Measurements from ENCODE around the gene INTS7. TPM values are rescaled to one million over a fixed set of nuclear protein-coding genes. Genes with fewer than 3 reads are reported as not detected.

INTS7 gene
- total and polyA plus RNA-seq, 9 of the 15 experiments (the other 6 are each of a cell fraction or from before 2014, with no cell fraction given), result 27.3 to 68.4 (median 40.4) TPM

DNA sequence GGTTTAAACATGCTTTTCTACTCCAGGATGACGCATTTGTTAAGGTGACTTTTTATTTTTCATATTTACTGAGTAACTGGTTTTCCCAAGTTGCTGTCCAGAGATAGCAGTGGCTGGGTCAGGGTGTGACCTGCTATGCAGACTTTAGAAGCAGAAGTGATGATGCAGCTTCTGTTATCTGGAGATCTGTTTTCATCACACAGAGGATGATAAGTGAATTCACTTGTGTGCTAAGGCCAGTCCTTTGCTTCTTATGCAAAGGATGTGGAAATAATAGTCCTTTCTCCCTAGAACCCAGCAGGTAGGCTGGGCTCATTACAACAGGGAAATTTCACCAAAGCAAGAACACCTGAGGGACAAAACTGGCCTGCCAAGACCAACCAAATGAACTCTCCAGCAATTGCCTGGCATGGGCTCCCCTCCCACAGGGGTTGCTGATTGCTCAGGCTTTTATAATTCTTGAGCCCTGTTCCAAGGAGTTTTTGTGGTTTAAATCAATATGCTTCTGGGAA is 107.0 kb downstream of the INTS7 start (continued):
- no peak for TF ChIP-seq ZC3H4 (CRISPR knock-in tag; IDR thresholded peaks at IDR 0.05; ENCODE audit: borderline replicate concordance)
- TF ChIP-seq, protein P1, sequence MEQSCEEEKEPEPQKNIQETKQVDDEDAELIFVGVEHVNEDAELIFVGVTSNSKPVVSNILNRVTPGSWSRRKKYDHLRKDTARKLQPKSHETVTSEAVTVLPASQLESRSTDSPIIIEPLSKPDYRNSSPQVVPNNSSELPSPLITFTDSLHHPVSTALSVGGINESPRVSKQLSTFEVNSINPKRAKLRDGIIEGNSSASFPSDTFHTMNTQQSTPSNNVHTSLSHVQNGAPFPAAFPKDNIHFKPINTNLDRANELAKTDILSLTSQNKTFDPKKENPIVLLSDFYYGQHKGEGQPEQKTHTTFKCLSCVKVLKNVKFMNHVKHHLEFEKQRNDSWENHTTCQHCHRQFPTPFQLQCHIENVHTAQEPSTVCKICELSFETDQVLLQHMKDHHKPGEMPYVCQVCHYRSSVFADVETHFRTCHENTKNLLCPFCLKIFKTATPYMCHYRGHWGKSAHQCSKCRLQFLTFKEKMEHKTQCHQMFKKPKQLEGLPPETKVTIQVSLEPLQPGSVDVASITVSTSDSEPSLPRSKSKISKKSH (CRISPR knock-in tag; IDR thresholded peaks at IDR 0.05), result no peak
- peak; percentile 36 for TF ChIP-seq SMAD1 (IDR thresholded peaks at IDR 0.05; ENCODE audit: low read depth, low read length, partially characterized antibody)
- TF ChIP-seq, protein P2, sequence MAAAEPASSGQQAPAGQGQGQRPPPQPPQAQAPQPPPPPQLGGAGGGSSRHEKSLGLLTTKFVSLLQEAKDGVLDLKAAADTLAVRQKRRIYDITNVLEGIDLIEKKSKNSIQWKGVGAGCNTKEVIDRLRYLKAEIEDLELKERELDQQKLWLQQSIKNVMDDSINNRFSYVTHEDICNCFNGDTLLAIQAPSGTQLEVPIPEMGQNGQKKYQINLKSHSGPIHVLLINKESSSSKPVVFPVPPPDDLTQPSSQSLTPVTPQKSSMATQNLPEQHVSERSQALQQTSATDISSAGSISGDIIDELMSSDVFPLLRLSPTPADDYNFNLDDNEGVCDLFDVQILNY (CRISPR knock-in tag; IDR thresholded peaks at IDR 0.05), result no peak
- TF ChIP-seq FOXA1 (IDR thresholded peaks at IDR 0.05; ENCODE audit: borderline replicate concordance), result peak; percentile 75
- TF ChIP-seq FOXK2 (conservative IDR thresholded peaks at IDR 0.05 in 1 of 2, IDR thresholded peaks at IDR 0.05 in 1 of 2; ENCODE audit: low read depth in 2 of 2), result peak; percentile 77 to 80
- no peak for TF ChIP-seq JUNB (CRISPR knock-in tag; conservative IDR thresholded peaks at IDR 0.05)
- peak; percentile 55 for TF ChIP-seq CBFA2T2 (conservative IDR thresholded peaks at IDR 0.05)
- no peak for TF ChIP-seq KAT7 (CRISPR knock-in tag; IDR thresholded peaks at IDR 0.05; ENCODE audit: borderline replicate concordance)
- TF ChIP-seq DPF2 (IDR thresholded peaks at IDR 0.05), result peak; percentile 97
- TF ChIP-seq SNRNP70 (optimal IDR thresholded peaks at IDR 0.05; ENCODE audit: low read depth, low read length), result no peak
- TF ChIP-seq ZNF143 (CRISPR knock-in tag; IDR thresholded peaks at IDR 0.05), result no peak
- TF ChIP-seq, protein P3, sequence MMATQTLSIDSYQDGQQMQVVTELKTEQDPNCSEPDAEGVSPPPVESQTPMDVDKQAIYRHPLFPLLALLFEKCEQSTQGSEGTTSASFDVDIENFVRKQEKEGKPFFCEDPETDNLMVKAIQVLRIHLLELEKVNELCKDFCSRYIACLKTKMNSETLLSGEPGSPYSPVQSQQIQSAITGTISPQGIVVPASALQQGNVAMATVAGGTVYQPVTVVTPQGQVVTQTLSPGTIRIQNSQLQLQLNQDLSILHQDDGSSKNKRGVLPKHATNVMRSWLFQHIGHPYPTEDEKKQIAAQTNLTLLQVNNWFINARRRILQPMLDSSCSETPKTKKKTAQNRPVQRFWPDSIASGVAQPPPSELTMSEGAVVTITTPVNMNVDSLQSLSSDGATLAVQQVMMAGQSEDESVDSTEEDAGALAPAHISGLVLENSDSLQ (IDR thresholded peaks at IDR 0.05), result 0 out of 2 replicates have a peak, but pooled peaks have one; percentile 5
- TF ChIP-seq ZKSCAN8 (CRISPR knock-in tag; IDR thresholded peaks at IDR 0.05), result peak; percentile 55; the same call in 1 of the 2 replicates
- TF ChIP-seq NR2C1 (IDR thresholded peaks at IDR 0.05), result 0 out of 2 replicates have a peak, but pooled peaks have one; percentile 6
- no peak for TF ChIP-seq NR2C1 (tag; IDR thresholded peaks at IDR 0.05)
- peak in 1 of 2 experiments; percentile 85; a peak in 2 of 4 replicates for TF ChIP-seq HDAC1 (IDR thresholded peaks at IDR 0.05)
- TF ChIP-seq, protein P4, sequence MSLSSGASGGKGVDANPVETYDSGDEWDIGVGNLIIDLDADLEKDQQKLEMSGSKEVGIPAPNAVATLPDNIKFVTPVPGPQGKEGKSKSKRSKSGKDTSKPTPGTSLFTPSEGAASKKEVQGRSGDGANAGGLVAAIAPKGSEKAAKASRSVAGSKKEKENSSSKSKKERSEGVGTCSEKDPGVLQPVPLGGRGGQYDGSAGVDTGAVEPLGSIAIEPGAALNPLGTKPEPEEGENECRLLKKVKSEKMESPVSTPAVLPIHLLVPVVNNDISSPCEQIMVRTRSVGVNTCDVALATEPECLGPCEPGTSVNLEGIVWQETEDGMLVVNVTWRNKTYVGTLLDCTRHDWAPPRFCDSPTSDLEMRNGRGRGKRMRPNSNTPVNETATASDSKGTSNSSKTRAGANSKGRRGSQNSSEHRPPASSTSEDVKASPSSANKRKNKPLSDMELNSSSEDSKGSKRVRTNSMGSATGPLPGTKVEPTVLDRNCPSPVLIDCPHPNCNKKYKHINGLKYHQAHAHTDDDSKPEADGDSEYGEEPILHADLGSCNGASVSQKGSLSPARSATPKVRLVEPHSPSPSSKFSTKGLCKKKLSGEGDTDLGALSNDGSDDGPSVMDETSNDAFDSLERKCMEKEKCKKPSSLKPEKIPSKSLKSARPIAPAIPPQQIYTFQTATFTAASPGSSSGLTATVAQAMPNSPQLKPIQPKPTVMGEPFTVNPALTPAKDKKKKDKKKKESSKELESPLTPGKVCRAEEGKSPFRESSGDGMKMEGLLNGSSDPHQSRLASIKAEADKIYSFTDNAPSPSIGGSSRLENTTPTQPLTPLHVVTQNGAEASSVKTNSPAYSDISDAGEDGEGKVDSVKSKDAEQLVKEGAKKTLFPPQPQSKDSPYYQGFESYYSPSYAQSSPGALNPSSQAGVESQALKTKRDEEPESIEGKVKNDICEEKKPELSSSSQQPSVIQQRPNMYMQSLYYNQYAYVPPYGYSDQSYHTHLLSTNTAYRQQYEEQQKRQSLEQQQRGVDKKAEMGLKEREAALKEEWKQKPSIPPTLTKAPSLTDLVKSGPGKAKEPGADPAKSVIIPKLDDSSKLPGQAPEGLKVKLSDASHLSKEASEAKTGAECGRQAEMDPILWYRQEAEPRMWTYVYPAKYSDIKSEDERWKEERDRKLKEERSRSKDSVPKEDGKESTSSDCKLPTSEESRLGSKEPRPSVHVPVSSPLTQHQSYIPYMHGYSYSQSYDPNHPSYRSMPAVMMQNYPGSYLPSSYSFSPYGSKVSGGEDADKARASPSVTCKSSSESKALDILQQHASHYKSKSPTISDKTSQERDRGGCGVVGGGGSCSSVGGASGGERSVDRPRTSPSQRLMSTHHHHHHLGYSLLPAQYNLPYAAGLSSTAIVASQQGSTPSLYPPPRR (CRISPR knock-in tag; IDR thresholded peaks at IDR 0.05; ENCODE audit: borderline replicate concordance), result no peak

Data from K562 (cell line).